ENCODE data around the gene BLTP3A.
A peak's percentile ranks its signal among the peaks of the same experiment; 100 is the strongest.
"Not testable (repeated sequence)": the region's sequence is repeated elsewhere in the genome, so short reads cannot be mapped to it uniquely, and the experiment has no call there.

The BLTP3A gene

DNA sequence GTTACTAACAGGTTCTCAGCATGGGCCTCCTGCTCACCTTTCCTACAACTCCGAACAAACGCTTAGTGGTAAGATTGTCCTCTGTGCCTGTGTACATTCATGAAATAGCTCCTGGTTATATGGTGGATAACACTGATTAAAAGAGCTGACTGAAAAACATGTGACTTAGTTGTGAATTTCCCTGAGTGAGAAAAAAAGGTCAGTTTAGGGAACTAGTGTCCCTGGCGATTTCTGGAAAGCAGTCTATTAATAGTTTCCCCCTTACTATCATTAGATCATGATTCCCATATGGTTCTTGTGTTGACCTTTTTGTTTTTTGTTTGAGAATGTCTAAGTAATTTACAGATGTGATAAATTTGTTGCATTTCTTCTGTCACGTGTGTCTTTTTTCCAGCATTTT, 18.9 kb upstream of the BLTP3A start:
- TF ChIP-seq, protein P1, sequence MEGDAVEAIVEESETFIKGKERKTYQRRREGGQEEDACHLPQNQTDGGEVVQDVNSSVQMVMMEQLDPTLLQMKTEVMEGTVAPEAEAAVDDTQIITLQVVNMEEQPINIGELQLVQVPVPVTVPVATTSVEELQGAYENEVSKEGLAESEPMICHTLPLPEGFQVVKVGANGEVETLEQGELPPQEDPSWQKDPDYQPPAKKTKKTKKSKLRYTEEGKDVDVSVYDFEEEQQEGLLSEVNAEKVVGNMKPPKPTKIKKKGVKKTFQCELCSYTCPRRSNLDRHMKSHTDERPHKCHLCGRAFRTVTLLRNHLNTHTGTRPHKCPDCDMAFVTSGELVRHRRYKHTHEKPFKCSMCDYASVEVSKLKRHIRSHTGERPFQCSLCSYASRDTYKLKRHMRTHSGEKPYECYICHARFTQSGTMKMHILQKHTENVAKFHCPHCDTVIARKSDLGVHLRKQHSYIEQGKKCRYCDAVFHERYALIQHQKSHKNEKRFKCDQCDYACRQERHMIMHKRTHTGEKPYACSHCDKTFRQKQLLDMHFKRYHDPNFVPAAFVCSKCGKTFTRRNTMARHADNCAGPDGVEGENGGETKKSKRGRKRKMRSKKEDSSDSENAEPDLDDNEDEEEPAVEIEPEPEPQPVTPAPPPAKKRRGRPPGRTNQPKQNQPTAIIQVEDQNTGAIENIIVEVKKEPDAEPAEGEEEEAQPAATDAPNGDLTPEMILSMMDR (IDR thresholded peaks at IDR 0.05; ENCODE audit: borderline replicate concordance, control extremely low read depth, extremely low read depth, insufficient read depth, missing control alignments) = no peak
- no peak for DNase-seq (ENCODE audit: low spot score)
- in situ Hi-C loops (cut with MboI; ENCODE audit: low sequenced_read_pairs, unreplicated experiment) = no loop called here

DNA sequence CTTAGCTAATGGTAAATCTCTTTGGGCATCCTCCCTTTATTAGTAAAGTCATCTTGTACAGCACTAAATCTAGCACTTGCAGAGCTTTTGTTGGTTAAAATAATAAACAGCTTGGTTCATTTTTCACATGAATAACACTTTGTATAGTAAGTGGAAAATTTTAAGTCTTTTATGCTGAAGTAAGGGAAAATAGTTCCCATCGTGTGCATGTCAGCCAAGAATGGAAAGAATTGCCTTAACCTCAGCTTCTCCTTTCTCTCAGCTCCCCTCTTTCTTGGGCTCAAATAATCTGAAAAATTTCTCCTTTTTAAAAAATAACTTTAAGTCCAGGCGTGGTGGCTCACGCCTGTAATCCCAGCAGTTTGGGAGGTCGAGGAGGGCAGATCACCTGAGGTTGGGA, 18.0 kb upstream of the BLTP3A start:
- no peak for DNase-seq (ENCODE audit: low spot score)
- TF ChIP-seq, protein P1 (IDR thresholded peaks at IDR 0.05; ENCODE audit: borderline replicate concordance, control extremely low read depth, extremely low read depth, insufficient read depth, missing control alignments) = no peak
- in situ Hi-C loops (cut with MboI; ENCODE audit: low sequenced_read_pairs, unreplicated experiment) = no loop called here

DNA sequence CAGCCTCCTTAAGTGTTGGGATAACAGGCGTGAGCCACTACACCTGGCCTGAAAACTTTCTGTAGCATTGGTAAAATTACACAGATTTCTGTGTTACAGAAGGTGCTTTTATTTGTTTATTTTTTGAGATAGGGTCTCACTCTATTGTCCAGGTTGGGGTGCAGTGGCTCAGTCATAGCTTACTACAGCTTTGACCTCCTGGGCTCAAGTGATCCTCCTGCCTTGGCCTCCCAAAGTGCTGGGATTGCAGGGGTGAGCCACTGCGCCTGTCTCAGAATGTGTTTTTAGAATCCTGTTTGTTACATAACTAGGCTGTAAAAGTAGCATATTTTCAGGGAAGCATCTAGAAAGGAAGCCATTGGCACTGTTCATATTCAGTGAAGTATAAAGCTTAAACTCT, 16.9 kb upstream of the BLTP3A start:
- in situ Hi-C loops (cut with MboI; ENCODE audit: low sequenced_read_pairs, unreplicated experiment) = no loop called here
- TF ChIP-seq, protein P1 (IDR thresholded peaks at IDR 0.05; ENCODE audit: borderline replicate concordance, control extremely low read depth, extremely low read depth, insufficient read depth, missing control alignments) = no peak
- DNase-seq (ENCODE audit: low spot score) = no peak

DNA sequence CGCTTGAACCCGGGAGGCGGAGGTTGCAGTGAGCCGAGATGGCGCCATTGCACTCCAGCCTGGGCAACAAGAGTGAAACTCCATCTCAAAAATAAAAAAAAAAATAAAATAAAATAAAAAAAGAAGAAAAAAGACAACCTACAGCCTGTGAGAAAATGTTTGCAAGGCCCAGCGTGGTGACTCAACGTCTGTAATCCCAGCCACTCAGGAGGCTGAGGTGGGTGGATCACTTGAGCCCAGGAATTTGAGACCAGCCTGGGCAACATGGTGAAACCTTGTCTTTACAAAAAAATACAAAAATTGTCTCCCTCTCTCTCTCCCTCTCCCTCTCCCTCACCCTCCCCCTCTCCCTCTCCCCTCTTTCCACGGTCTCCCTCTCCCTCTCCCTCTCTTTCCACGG, 6.5 kb upstream of the BLTP3A start:
- in situ Hi-C loops (cut with MboI; ENCODE audit: low sequenced_read_pairs, unreplicated experiment); DNase-seq (ENCODE audit: low spot score): not testable (repeated sequence)

DNA sequence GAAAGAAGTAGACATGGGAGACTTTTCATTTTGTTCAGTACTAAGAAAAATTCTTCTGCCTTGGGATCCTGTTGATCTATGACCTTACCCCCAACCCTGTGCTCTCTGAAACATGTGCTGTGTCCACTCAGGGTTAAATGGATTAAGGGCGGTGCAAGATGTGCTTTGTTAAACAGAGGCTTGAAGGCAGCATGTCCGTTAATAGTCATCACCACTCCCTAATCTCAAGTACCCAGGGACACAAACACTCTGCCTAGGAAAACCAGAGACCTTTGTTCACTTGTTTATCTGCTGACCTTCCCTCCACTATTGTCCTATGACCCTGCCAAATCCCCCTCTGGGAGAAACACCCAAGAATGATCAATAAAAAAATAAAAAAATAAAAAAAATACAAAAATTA, 4.7 kb upstream of the BLTP3A start:
- in situ Hi-C loops (cut with MboI; ENCODE audit: low sequenced_read_pairs, unreplicated experiment); DNase-seq (ENCODE audit: low spot score): not testable (repeated sequence)

DNA sequence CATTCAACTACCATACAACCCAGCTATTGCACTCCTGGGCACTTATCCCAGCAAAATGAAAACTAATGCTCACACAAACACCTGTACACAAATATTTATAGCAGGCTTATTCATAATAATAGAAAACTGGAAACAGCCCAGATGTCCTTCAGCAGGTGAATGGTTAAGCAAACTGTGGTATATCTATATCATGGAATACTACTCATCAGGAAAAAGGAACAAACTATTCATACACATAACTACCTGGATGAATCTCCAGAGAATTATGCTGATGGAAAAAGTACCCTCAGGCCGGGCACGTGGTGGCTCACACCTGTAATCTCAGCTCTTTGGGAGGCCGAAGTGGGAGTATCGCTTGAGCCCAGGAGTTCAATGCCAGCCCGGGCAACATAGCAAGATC, 3.8 kb upstream of the BLTP3A start:
- DNase-seq (ENCODE audit: low spot score) = no peak
- TF ChIP-seq, protein P1 (IDR thresholded peaks at IDR 0.05; ENCODE audit: borderline replicate concordance, control extremely low read depth, extremely low read depth, insufficient read depth, missing control alignments) = no peak
- in situ Hi-C loops (cut with MboI; ENCODE audit: low sequenced_read_pairs, unreplicated experiment) = no loop called here

DNA sequence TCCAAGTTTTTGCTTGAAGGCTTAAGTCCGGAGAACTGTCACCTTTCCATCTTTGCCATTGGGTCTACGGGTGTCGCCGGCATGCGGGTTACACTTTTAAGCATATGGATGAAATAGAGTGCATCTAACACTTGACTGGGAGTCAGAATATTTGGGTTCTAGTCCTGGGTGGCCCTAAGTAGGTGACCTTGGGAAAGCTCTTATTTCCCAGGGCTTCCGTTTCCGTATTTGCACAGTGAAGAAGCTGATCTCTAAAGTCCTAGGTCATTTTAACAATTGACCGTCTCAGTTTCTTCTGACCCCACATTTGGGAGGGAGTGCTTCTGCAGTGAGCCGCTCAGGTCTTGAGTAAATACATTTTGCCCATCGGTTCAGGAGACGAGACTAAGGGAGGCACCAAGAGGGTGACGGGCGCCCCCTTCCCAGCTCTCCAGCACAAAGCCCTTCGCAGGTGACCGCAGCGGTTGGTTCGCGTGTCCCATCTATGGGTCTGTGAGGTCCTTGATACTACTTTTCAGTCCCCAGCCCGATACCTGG, 651 bp upstream of the BLTP3A start:
- DNase-seq (ENCODE audit: low spot score) = no peak
- in situ Hi-C loops (cut with MboI; ENCODE audit: low sequenced_read_pairs, unreplicated experiment) = no loop called here

More for the DNA sequence above, 651 bp upstream of the BLTP3A start:
- TF ChIP-seq, protein P1 (IDR thresholded peaks at IDR 0.05; ENCODE audit: borderline replicate concordance, control extremely low read depth, extremely low read depth, insufficient read depth, missing control alignments) = peak; percentile 58
